ENCODE results near the gene SLC10A7.

DNA sequence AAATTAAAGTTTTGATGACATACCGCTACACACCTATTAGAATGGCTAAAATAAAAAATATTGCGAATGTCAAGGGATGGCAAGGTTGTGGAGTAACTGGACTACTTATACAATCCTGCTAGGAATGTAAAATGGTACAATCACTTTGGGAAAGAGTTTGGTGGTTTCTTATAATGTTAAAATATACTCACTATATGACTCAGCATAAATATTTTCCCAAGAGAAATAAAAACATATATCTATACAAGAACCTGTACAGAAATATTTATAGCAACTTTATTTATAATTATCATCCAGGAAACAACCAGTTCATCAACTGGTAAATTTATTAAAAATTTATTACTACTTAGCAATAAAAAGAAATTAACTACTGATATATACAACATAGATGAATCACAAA, 89.7 kb downstream of the SLC10A7 start:
- TF ChIP-seq, protein P1, sequence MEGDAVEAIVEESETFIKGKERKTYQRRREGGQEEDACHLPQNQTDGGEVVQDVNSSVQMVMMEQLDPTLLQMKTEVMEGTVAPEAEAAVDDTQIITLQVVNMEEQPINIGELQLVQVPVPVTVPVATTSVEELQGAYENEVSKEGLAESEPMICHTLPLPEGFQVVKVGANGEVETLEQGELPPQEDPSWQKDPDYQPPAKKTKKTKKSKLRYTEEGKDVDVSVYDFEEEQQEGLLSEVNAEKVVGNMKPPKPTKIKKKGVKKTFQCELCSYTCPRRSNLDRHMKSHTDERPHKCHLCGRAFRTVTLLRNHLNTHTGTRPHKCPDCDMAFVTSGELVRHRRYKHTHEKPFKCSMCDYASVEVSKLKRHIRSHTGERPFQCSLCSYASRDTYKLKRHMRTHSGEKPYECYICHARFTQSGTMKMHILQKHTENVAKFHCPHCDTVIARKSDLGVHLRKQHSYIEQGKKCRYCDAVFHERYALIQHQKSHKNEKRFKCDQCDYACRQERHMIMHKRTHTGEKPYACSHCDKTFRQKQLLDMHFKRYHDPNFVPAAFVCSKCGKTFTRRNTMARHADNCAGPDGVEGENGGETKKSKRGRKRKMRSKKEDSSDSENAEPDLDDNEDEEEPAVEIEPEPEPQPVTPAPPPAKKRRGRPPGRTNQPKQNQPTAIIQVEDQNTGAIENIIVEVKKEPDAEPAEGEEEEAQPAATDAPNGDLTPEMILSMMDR (IDR thresholded peaks at IDR 0.05), result no peak
- TF ChIP-seq POLR2A (IDR thresholded peaks at IDR 0.05), result no peak

All from adrenal gland (tissue), 5 donors.